Hepatocyte (in vitro differentiated cells): ENCODE measurements around the gene TGFB1I1.

Experiments
- CTCF ChIP-seq: fragments of 200-600 bp; sonication (generic); IDR thresholded peaks from 2 replicates; pipeline ENCODE4 v1.5.1; 2016; ENCODE audit warnings: antibody characterized with exemption, mild to moderate bottlenecking; ENCODE audit not compliant: poor library complexity
- EZH2 ChIP-seq: fragments of 200-600 bp; sonication (generic); IDR thresholded peaks from 2 replicates; pipeline ENCODE4 v1.6.1; 2016; ENCODE audit warnings: antibody characterized with exemption, mild to moderate bottlenecking, borderline replicate concordance
- EZH2phosphoT487 ChIP-seq: fragments of 200-600 bp; sonication (generic); IDR thresholded peaks from one replicate; pipeline ENCODE4 v1.6.1; 2018; ENCODE audit warnings: antibody characterized with exemption, mild to moderate bottlenecking, low read depth, moderate library complexity; ENCODE audit not compliant: unreplicated experiment, severe bottlenecking

DNA sequence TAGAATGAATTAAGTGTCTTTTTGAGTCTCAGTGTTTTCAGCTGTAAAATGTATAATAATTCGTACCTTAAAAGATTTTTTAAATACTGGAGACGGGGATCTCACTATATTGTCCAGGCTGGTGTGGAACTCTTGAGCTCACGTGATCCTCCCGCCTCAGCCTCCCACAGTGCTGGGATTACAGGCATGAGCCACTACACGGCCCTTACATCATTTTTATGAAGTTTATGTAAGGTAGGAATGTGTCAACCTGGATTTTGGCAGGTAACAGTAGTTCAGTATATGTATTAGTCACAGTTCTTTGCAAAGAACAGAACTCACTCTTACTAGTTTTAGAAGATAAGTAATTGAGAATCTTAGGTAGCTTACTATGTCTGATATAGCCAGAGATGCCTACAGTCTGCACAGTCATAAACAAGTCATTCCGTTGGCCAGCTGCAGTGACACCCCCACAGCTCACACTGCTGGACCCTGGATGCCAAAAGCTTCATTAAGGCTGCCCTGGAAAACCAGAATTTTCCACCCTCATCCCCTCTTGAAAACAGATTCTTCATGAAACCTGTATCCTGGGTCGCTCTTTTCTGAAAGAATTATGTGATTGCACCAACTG, 43.2 kb upstream of the TGFB1I1 start:
- TF ChIP-seq CTCF = no peak
- no peak for TF ChIP-seq EZH2
- TF ChIP-seq EZH2phosphoT487 = no peak
